ENCODE results near the gene KCNH8.

GRCh38 chr3:19146685-19147650, 1.3 kb upstream of the KCNH8 start:
- TF ChIP-seq CTCF (conservative IDR thresholded peaks at IDR 0.05 in 1 of 2, IDR thresholded peaks at IDR 0.05 in 1 of 2; ENCODE audit: extremely low read depth in 1 of 2, insufficient read depth in 1 of 2, low read depth in 1 of 2, low read length in 2 of 2), result peak; percentile 20 to 26
- TF ChIP-seq EZH2 (IDR thresholded peaks at IDR 0.05; ENCODE audit: borderline replicate concordance, low read length), result no peak

Measured in mammary epithelial cell (primary cell).